IMR-90 (cell line): Measurements from ENCODE around the gene CD276. TPM values are rescaled to one million over a fixed set of nuclear protein-coding genes. Genes with fewer than 3 reads are reported as not detected.

Source experiments
- ATAC-seq: fragments of 200-7000 bp; cut with Tn5 transposase; 2 replicates; pipeline ENCODE4 v1.9.1; 2020; ENCODE audit warnings: low read depth, mild to moderate bottlenecking, moderate library complexity
- BruUV-seq: library from RNA; stranded (reverse); fragments of 400-500 nt; replicated peaks from 2 replicates; lab custom pipeline; 2021; lab: Mats Ljungman, UMichigan
- CTCF ChIA-PET: fragments of 300-600 bp; formaldehyde crosslinking; extraction: SDS; loops from one replicate; lab custom pipeline; 2021; ENCODE audit warnings: antibody characterized with exemption; lab: Yijun Ruan, JAX
- POLR2A ChIA-PET: fragments of 300-600 bp; sonication (Branson Sonifier 250); formaldehyde crosslinking; loops from one replicate; lab custom pipeline; 2022; ENCODE audit warnings: antibody characterized with exemption; ENCODE audit not compliant: unreplicated experiment; lab: Charles Lee
- DNase-seq: peaks from one replicate; pipeline ENCODE4 v3.0.0; 2013
- H2AFZ ChIP-seq: replicated peaks from 2 replicates; pipeline ENCODE3; 2013; ENCODE audit warnings: low read length, mild to moderate bottlenecking; ENCODE audit not compliant: poor library complexity
- H2AK5ac ChIP-seq: 2 replicates; pipeline ENCODE4 v1.6.1; 2013; ENCODE audit warnings: low read depth, low read length, inconsistent platforms
- H2AK9ac ChIP-seq: replicated peaks from 2 replicates; pipeline ENCODE3; 2013; ENCODE audit warnings: mild to moderate bottlenecking, low read depth, low read length, moderate library complexity; ENCODE audit not compliant: poor library complexity
- H2BK120ac ChIP-seq: 2 replicates; pipeline ENCODE4 v1.6.1; 2013; ENCODE audit warnings: low read depth, low read length, inconsistent platforms
- H2BK15ac ChIP-seq: 3 replicates; pipeline ENCODE4 v1.6.1; 2013; ENCODE audit warnings: low read depth, low read length, inconsistent platforms
- H2BK20ac ChIP-seq: 2 replicates; pipeline ENCODE4 v1.6.1; 2013; ENCODE audit warnings: low read depth, mild to moderate bottlenecking, inconsistent platforms, low read length, moderate library complexity
- H2BK5ac ChIP-seq: 2 replicates; pipeline ENCODE4 v1.6.1; 2013; ENCODE audit warnings: mild to moderate bottlenecking, low read depth, low read length, inconsistent platforms; ENCODE audit not compliant: poor library complexity, severe bottlenecking
- H3K14ac ChIP-seq: replicated peaks from 2 replicates; pipeline ENCODE4 v1.6.1; 2013; ENCODE audit warnings: low read depth, low read length, inconsistent platforms
- H3K18ac ChIP-seq: 2 replicates; pipeline ENCODE4 v1.6.1; 2013; ENCODE audit warnings: low read depth, low read length, control low read depth
- H3K23ac ChIP-seq: 2 replicates; pipeline ENCODE4 v1.6.1; 2013; ENCODE audit warnings: low read depth, low read length, inconsistent platforms
- H3K27ac ChIP-seq: 2 replicates; pipeline ENCODE4 v1.5.1; 2013; ENCODE audit warnings: mild to moderate bottlenecking, control low read depth, low read length; ENCODE audit not compliant: insufficient read depth
- H3K27me3 ChIP-seq: 2 replicates; pipeline ENCODE4 v1.6.1; 2013; ENCODE audit warnings: low read length; ENCODE audit not compliant: control insufficient read depth, insufficient read depth
- H3K36me3 ChIP-seq: 2 replicates; pipeline ENCODE4 v1.6.1; 2013; ENCODE audit warnings: low read length, mixed read lengths; ENCODE audit not compliant: control insufficient read depth, insufficient read depth
- H3K4ac ChIP-seq: 2 replicates; pipeline ENCODE4 v1.6.1; 2013; ENCODE audit warnings: low read depth, low read length, inconsistent platforms
- H3K4me1 ChIP-seq: 2 replicates; pipeline ENCODE4 v1.6.1; 2013; ENCODE audit warnings: low read length, mixed read lengths; ENCODE audit not compliant: control insufficient read depth, insufficient read depth
- H3K4me2 ChIP-seq: 2 replicates; pipeline ENCODE4 v1.6.1; 2013; ENCODE audit warnings: low read depth, mild to moderate bottlenecking, control low read depth, low read length, moderate library complexity
- H3K4me3 ChIP-seq: 2 replicates; pipeline ENCODE4 v1.5.1; 2013; ENCODE audit warnings: low read depth, mild to moderate bottlenecking, control low read depth, low read length, moderate library complexity; ENCODE audit not compliant: insufficient read depth
- H3K56ac ChIP-seq: 2 replicates; pipeline ENCODE4 v1.6.1; 2013; ENCODE audit warnings: low read length, inconsistent platforms; ENCODE audit not compliant: insufficient read depth; ENCODE audit errors: extremely low read depth
- H3K79me1 ChIP-seq, 2 experiments: 2 replicates each; pipeline ENCODE4 v1.6.1; 2013; ENCODE audit warnings: low read length in 2 of 2, inconsistent platforms in 1 of 2, low read depth in 1 of 2
- H3K9ac ChIP-seq: 2 replicates; pipeline ENCODE4 v1.6.1; 2013; ENCODE audit warnings: low read depth, low read length, control low read depth
- H3K9me1 ChIP-seq: 2 replicates; pipeline ENCODE4 v1.6.1; 2013; ENCODE audit warnings: low read length, inconsistent platforms; ENCODE audit not compliant: insufficient read depth
- H3K9me3 ChIP-seq: 2 replicates; pipeline ENCODE4 v1.6.1; 2013; ENCODE audit warnings: low read length; ENCODE audit not compliant: control insufficient read depth, insufficient read depth
- H4K20me1 ChIP-seq: 2 replicates; pipeline ENCODE4 v1.6.1; 2013; ENCODE audit warnings: low read length, inconsistent platforms; ENCODE audit not compliant: insufficient read depth
- H4K5ac ChIP-seq: 2 replicates; pipeline ENCODE4 v1.6.1; 2013; ENCODE audit warnings: mild to moderate bottlenecking, low read depth, low read length, control low read depth
- H4K8ac ChIP-seq, 2 experiments: 2 replicates each; pipeline ENCODE4 v1.6.1; 2013; ENCODE audit warnings: low read depth in 2 of 2, low read length in 2 of 2, control low read depth in 1 of 2, inconsistent platforms in 1 of 2
- H4K91ac ChIP-seq: 2 replicates; pipeline ENCODE4 v1.6.1; 2013; ENCODE audit warnings: low read depth, low read length, inconsistent platforms; ENCODE audit not compliant: insufficient read depth
- BHLHE40 ChIP-seq: fragments of 150-350 bp; IDR thresholded peaks from 2 replicates; pipeline ENCODE4 v1.6.1; 2016; ENCODE audit warnings: mild to moderate bottlenecking, low read depth, low read length
- CEBPB ChIP-seq: IDR thresholded peaks from 2 replicates; pipeline ENCODE4 v1.6.1; 2012; ENCODE audit warnings: low read depth, low read length, improper control_type of control experiment
- CHD1 ChIP-seq: IDR thresholded peaks from 2 replicates; pipeline ENCODE4 v1.6.1; 2012; ENCODE audit warnings: low read depth, low read length, improper control_type of control experiment
- CTCF ChIP-seq: conservative IDR thresholded peaks from 2 replicates; pipeline ENCODE4 v1.5.1; 2012; ENCODE audit warnings: mild to moderate bottlenecking, low read depth, low read length, improper control_type of control experiment
- ELK1 ChIP-seq: fragments of 150-350 bp; IDR thresholded peaks from 2 replicates; pipeline ENCODE4 v1.6.1; 2016; ENCODE audit warnings: low read depth, mild to moderate bottlenecking, low read length, moderate library complexity, borderline replicate concordance
- FOS ChIP-seq: fragments of 150-350 bp; IDR thresholded peaks from 2 replicates; pipeline ENCODE4 v1.6.1; 2016; ENCODE audit warnings: low read depth, low read length
- MAFK ChIP-seq: IDR thresholded peaks from 2 replicates; pipeline ENCODE4 v1.6.1; 2012; ENCODE audit warnings: low read depth, low read length, improper control_type of control experiment
- MAZ ChIP-seq: IDR thresholded peaks from 2 replicates; pipeline ENCODE4 v1.6.1; 2012; ENCODE audit warnings: low read depth, mild to moderate bottlenecking, low read length, improper control_type of control experiment, moderate library complexity, borderline replicate concordance
- MXI1 ChIP-seq: IDR thresholded peaks from 2 replicates; pipeline ENCODE4 v1.6.1; 2012; ENCODE audit warnings: low read depth, mild to moderate bottlenecking, low read length, moderate library complexity, borderline replicate concordance
- NFE2L2 ChIP-seq: fragments of 150-350 bp; IDR thresholded peaks from 2 replicates; pipeline ENCODE4 v1.6.1; 2016; ENCODE audit warnings: low read depth, mild to moderate bottlenecking, low read length
- POLR2A ChIP-seq: IDR thresholded peaks from 2 replicates; pipeline ENCODE4 v1.6.1; 2012; ENCODE audit warnings: mild to moderate bottlenecking, low read depth, low read length
- RAD21 ChIP-seq: IDR thresholded peaks from 2 replicates; pipeline ENCODE4 v1.6.1; 2012; ENCODE audit warnings: low read length, improper control_type of control experiment
- RCOR1 ChIP-seq: IDR thresholded peaks from 2 replicates; pipeline ENCODE4 v1.6.1; 2012; ENCODE audit warnings: mild to moderate bottlenecking, low read length, improper control_type of control experiment; ENCODE audit not compliant: insufficient replicate concordance
- RFX5 ChIP-seq: IDR thresholded peaks from 2 replicates; pipeline ENCODE4 v1.8.0; 2012; ENCODE audit warnings: low read depth, mild to moderate bottlenecking, low read length, moderate library complexity
- SMC3 ChIP-seq: fragments of 150-350 bp; IDR thresholded peaks from 2 replicates; pipeline ENCODE4 v1.6.1; 2016; ENCODE audit warnings: low read depth, mild to moderate bottlenecking, antibody characterized with exemption, low read length, moderate library complexity
- USF2 ChIP-seq: fragments of 150-350 bp; IDR thresholded peaks from 2 replicates; pipeline ENCODE4 v1.6.1; 2017; ENCODE audit warnings: mild to moderate bottlenecking, antibody characterized with exemption, low read length, low read depth
- WGBS, 2 experiments: methylation state at CpG; one replicate each; pipeline versions ENCODE4 v1.1.5 to v1.1.7; 2013; ENCODE audit warnings: missing lambda C conversion rate in 2 of 2; ENCODE audit not compliant: insufficient read length in 1 of 2; ENCODE audit errors: extremely low coverage in 2 of 2; 5-methylcytosine and 5-hydroxymethylcytosine counted together
- dilution Hi-C: fragments of 300-500 bp; cut with HindIII; formaldehyde crosslinking; loops from one replicate; pipeline ENCODE4 v1.14.3; 2018; ENCODE audit warnings: low sequenced_read_pairs; ENCODE audit not compliant: unreplicated experiment
- in situ Hi-C: fragments of 300-500 bp; cut with MboI; formaldehyde crosslinking; loops from 3 replicates; pipeline ENCODE4 v1.14.3; 2019; ENCODE audit warnings: low sequenced_read_pairs, inconsistent platforms, mixed read lengths
- intact Hi-C: fragments of 100-400 bp; cut with micrococcal nuclease; formaldehyde crosslinking; loops from 2 replicates; pipeline ENCODE4 v1.10.0; 2022
- polyA plus RNA-seq, 3 experiments: library from polyadenylated mRNA; depleted of rRNA; stranded (reverse); fragments of >200 nt; gene quantifications; 2 replicates each; pipeline ENCODE4 v1.2.3, GENCODE V29; 2012; ENCODE audit warnings: low replicate concordance in 1 of 3
- total RNA-seq: library from RNA; depleted of rRNA; stranded (reverse); fragments of >200 nt; gene quantifications from 2 replicates; pipeline ENCODE4 v1.2.3, GENCODE V29; 2012

CD276 gene
- total and polyA plus RNA-seq, 2 of the 4 experiments (the other 2 are of a cell fraction) = 30.8 to 149 TPM

- POLR2A ChIA-PET = no interaction called here
- DNase-seq = no peak
- Histone ChIP-seq H3K27ac (no peak overlapping the region), H2BK5ac (no peak overlapping the region), H2AK9ac (no peak overlapping the region), H4K91ac (no peak overlapping the region), H3K4me1 (peaks cover 3% of the 10 kb centered on the region; the same call in 1 of the 2 replicates), H3K4ac (no peak overlapping the region), H3K27me3 (peaks cover 35% of the 10 kb centered on the region), H3K36me3 (no peaks in the 10 kb centered on the region), H3K4me3 (no peak overlapping the region), H3K9me1 (peaks cover 5% of the 10 kb centered on the region; the same call in 1 of the 2 replicates), H2BK20ac (no peak overlapping the region), H3K9me3 (no peaks in the 10 kb centered on the region), H2BK15ac (no peak overlapping the region), H4K20me1 (no peaks in the 10 kb centered on the region), H3K79me1 (no peaks in the 10 kb centered on the region), H2AFZ (no peak overlapping the region), H3K14ac (no peak overlapping the region), H3K9ac (no peak overlapping the region), H2AK5ac (no peak overlapping the region), H3K23ac (no peak overlapping the region), H3K18ac (no peak overlapping the region), H3K4me2 (no peak overlapping the region), H3K56ac (no peak overlapping the region), H2BK120ac (no peak overlapping the region), H4K8ac (no peak overlapping the region), H4K5ac (no peak overlapping the region)
- in situ Hi-C loops = no loop called here
- TF ChIP-seq RFX5 (no peak), RAD21 (no peak), FOS (no peak), ELK1 (no peak), SMC3 (no peak), CTCF (no peak), MAZ (no peak), POLR2A (no peak), MXI1 (no peak), USF2 (no peak), MAFK (no peak), CHD1 (no peak), BHLHE40 (no peak), RCOR1 (no peak), NFE2L2 (no peak), CEBPB (no peak)
- WGBS, 2 experiments = no CpG with 5 or more reads among the region's 3 CpGs
- dilution Hi-C loops = no loop called here
- CTCF ChIA-PET = no interaction called here
- intact Hi-C loops = no loop called here
- ATAC-seq = no peak
- no TSS peak for BruUV-seq
Measured at GRCh38 chr15:73741321-73741836, 57.2 kb downstream of the CD276 start.
